Measurements from ENCODE around the gene GNE.
"Not testable (repeated sequence)": the region's sequence is repeated elsewhere in the genome, so short reads cannot be mapped to it uniquely, and the experiment has no call there.

The GNE gene

GRCh38 chr9:36187414-36187813 lies 70.8 kb downstream of the GNE start (continued):
- no peak for TF ChIP-seq ARNTL (CRISPR knock-in tag; IDR thresholded peaks at IDR 0.05; ENCODE audit: borderline replicate concordance, low read depth)
- no peak for TF ChIP-seq PPARA (CRISPR knock-in tag; IDR thresholded peaks at IDR 0.05; ENCODE audit: borderline replicate concordance)
- no peak for TF ChIP-seq ZFP30 (CRISPR knock-in tag; IDR thresholded peaks at IDR 0.05)
- TF ChIP-seq CREB5 (CRISPR knock-in tag; IDR thresholded peaks at IDR 0.05; ENCODE audit: low read depth): no peak
- TF ChIP-seq RARB (CRISPR knock-in tag; IDR thresholded peaks at IDR 0.05): no peak
- no peak for TF ChIP-seq TCF4 (CRISPR knock-in tag; IDR thresholded peaks at IDR 0.05; ENCODE audit: borderline replicate concordance)

- ATAC-seq: not testable (repeated sequence)
Measured at GRCh38 chr9:36180243-36180642, 78.0 kb downstream of the GNE start.

GRCh38 chr9:36177571-36177970 lies 80.7 kb downstream of the GNE start:
- TF ChIP-seq CSRNP3 (CRISPR knock-in tag; IDR thresholded peaks at IDR 0.05) (no peak), TOX (CRISPR knock-in tag; IDR thresholded peaks at IDR 0.05; ENCODE audit: borderline replicate concordance) (no peak), SNAI2 (CRISPR knock-in tag; IDR thresholded peaks at IDR 0.05) (no peak), GLIS3 (CRISPR knock-in tag; IDR thresholded peaks at IDR 0.05) (no peak), ZNF70 (CRISPR knock-in tag; IDR thresholded peaks at IDR 0.05) (no peak), BACH2 (CRISPR knock-in tag; IDR thresholded peaks at IDR 0.05; ENCODE audit: borderline replicate concordance) (no peak), TCF4 (CRISPR knock-in tag; IDR thresholded peaks at IDR 0.05; ENCODE audit: borderline replicate concordance) (no peak), ESRRG (CRISPR knock-in tag; IDR thresholded peaks at IDR 0.05) (no peak), TSHZ2 (CRISPR knock-in tag; IDR thresholded peaks at IDR 0.05) (no peak), ZNF8 (CRISPR knock-in tag; IDR thresholded peaks at IDR 0.05) (no peak), PPARA (CRISPR knock-in tag; IDR thresholded peaks at IDR 0.05; ENCODE audit: borderline replicate concordance) (no peak), ZC3H10 (CRISPR knock-in tag; IDR thresholded peaks at IDR 0.05) (no peak), ZFP30 (CRISPR knock-in tag; IDR thresholded peaks at IDR 0.05) (no peak), RARB (CRISPR knock-in tag; IDR thresholded peaks at IDR 0.05) (no peak), ARNTL (CRISPR knock-in tag; IDR thresholded peaks at IDR 0.05; ENCODE audit: borderline replicate concordance, low read depth) (no peak), OSR1 (CRISPR knock-in tag; IDR thresholded peaks at IDR 0.05) (no peak), ZFP3 (CRISPR knock-in tag; IDR thresholded peaks at IDR 0.05) (no peak), POU6F1 (CRISPR knock-in tag; IDR thresholded peaks at IDR 0.05; ENCODE audit: borderline replicate concordance, low read depth) (no peak), ISL1 (CRISPR knock-in tag; IDR thresholded peaks at IDR 0.05) (no peak)
- no peak for ATAC-seq

GRCh38 chr9:36176496-36176895 lies 81.8 kb downstream of the GNE start:
- ATAC-seq: not testable (repeated sequence)

GRCh38 chr9:36175209-36175608 lies 83.0 kb downstream of the GNE start:
- ATAC-seq: not testable (repeated sequence)

Data from SK-N-SH treated with all-trans-retinoic acid at 6 μM for 48 hours (cell line).